Activated T-cell treated with anti-CD3 and anti-CD28 coated beads, Interleukin-2, amount 50 U/mL, for 4 hours (primary cell): ENCODE data around the gene RXFP3. TPM values are rescaled to one million over a fixed set of nuclear protein-coding genes. Genes with fewer than 3 reads are reported as not detected.

Experiments used
- ATAC-seq, 2 donors: fragments of 200-7000 bp; cut with Tn5 transposase; one replicate each; pipeline ENCODE4 v1.10.0; 2021
- DNase-seq: peaks from one replicate; pipeline ENCODE4 v3.0.0-alpha.2; 2020
- H3K27me3 Mint-ChIP-seq: one replicate; pipeline ENCODE4 v1.8.0; 2021; ENCODE audit warnings: low read depth, mixed read lengths
- H3K36me3 Mint-ChIP-seq: one replicate; pipeline ENCODE4 v1.8.0; 2022; ENCODE audit warnings: mixed read lengths; ENCODE audit not compliant: insufficient read depth
- H3K4me1 Mint-ChIP-seq: one replicate; pipeline ENCODE4 v1.8.0; 2021; ENCODE audit warnings: low read depth, mixed read lengths
- H3K4me3 Mint-ChIP-seq: one replicate; pipeline ENCODE4 v1.8.0; 2021; ENCODE audit warnings: mild to moderate bottlenecking, moderate library complexity, mixed read lengths
- H3K9me3 Mint-ChIP-seq: one replicate; pipeline ENCODE4 v1.8.0; 2021; ENCODE audit warnings: mixed read lengths
- total RNA-seq, 3 donors: library from RNA; stranded (reverse); gene quantifications; one replicate each; pipeline ENCODE4 v1.2.1, GENCODE V29; 2021

The RXFP3 gene
- total RNA-seq, 3 donors from 2014 or later: not detected

GRCh38 chr5:33981408-33982162, 45.4 kb downstream of the RXFP3 start:
- H3K36me3 Mint-ChIP-seq: no peaks in the 10 kb centered on the region
- no peak for ATAC-seq
- no peaks in the 10 kb centered on the region for H3K27me3 Mint-ChIP-seq
- H3K9me3 Mint-ChIP-seq: no peaks in the 10 kb centered on the region
- H3K4me3 Mint-ChIP-seq: no peak overlapping the region
- no peaks in the 10 kb centered on the region for H3K4me1 Mint-ChIP-seq
- no peak for DNase-seq

- Mint-ChIP-seq H3K27me3 (no peaks in the 10 kb centered on the region), H3K36me3 (peaks cover 15% of the 10 kb centered on the region), H3K9me3 (no peaks in the 10 kb centered on the region), H3K4me3 (no peak overlapping the region), H3K4me1 (no peaks in the 10 kb centered on the region)
- DNase-seq: no peak
- no peak for ATAC-seq
Measured at GRCh38 chr5:33984178-33984577, 48.0 kb downstream of the RXFP3 start.

- peaks cover 18% of the 10 kb centered on the region for H3K36me3 Mint-ChIP-seq
- no peaks in the 10 kb centered on the region for H3K9me3 Mint-ChIP-seq
- no peaks in the 10 kb centered on the region for H3K4me1 Mint-ChIP-seq
- H3K4me3 Mint-ChIP-seq: no peak within 1 kb of the TSS
- DNase-seq: no peak
- ATAC-seq: no peak
- H3K27me3 Mint-ChIP-seq: no peaks in the 10 kb centered on the region
Measured at GRCh38 chr5:33984671-33985124, 48.5 kb downstream of the RXFP3 start, which contains the start of gene SLC45A2. TSS of gene SLC45A2 (minus strand) at chr5:33984693. CDS start at chr5:33984583, 110 bp downstream.

- Mint-ChIP-seq H3K27me3 (no peaks in the 10 kb centered on the region), H3K9me3 (no peaks in the 10 kb centered on the region), H3K4me1 (no peaks in the 10 kb centered on the region), H3K4me3 (no peak overlapping the region), H3K36me3 (peaks cover 21% of the 10 kb centered on the region)
- DNase-seq: no peak
- ATAC-seq: no peak
Measured at GRCh38 chr5:33985447-33985846, 49.3 kb downstream of the RXFP3 start.

Other genes starting within 250 kb of the RXFP3 start
- under 1 TPM in 1 of 3 donors, not detected in 2; 0.03 TPM for gene ADAMTS12, start 44.4 kb upstream of the RXFP3 start, total RNA-seq
- gene SLC45A2, start 48.3 kb downstream of the RXFP3 start, total RNA-seq: not detected
- 1 to 10 TPM; 4.9 to 6.4 (median 5.5) TPM for gene AMACR, start 71.7 kb downstream of the RXFP3 start, total RNA-seq
- gene C1QTNF3, start 106.8 kb downstream of the RXFP3 start, total RNA-seq: under 1 TPM; 0.58 to 0.76 (median 0.73) TPM